Upper lobe of left lung (tissue), 6 donors: ENCODE measurements around the gene WT1. TPM values are rescaled to one million over a fixed set of nuclear protein-coding genes. Genes with fewer than 3 reads are reported as not detected.

ENCODE experiments used
- ATAC-seq, 2 donors: fragments of 200-7000 bp; cut with Tn5 transposase; one replicate each; pipeline ENCODE4 v1.9.1; 2022; ENCODE audit warnings: mild to moderate bottlenecking in 2 of 2, moderate library complexity in 2 of 2; ENCODE audit not compliant: low FRiP score in 2 of 2
- DNase-seq, 2 donors: peaks; one replicate each; pipeline ENCODE4 v3.0.0-alpha.2; 2019 to 2020
- H3K27ac ChIP-seq, 4 donors: fragments of 200-600 bp; sonication (generic); one replicate each; pipeline ENCODE4 v1.5.1; 2016 to 2019
- H3K27me3 ChIP-seq, 4 donors: fragments of 200-600 bp; sonication (generic); one replicate each; pipeline ENCODE4 v1.5.1; 2017 to 2019
- H3K36me3 ChIP-seq, 4 donors: fragments of 200-600 bp; sonication (generic); one replicate each; pipeline ENCODE4 v1.5.1; 2016 to 2019
- H3K4me1 ChIP-seq, 4 donors: fragments of 200-600 bp; sonication (generic); one replicate each; pipeline ENCODE4 v1.5.1; 2018 to 2019
- H3K4me3 ChIP-seq, 4 donors: fragments of 200-600 bp; sonication (generic); one replicate each; pipeline ENCODE4 v1.5.1; 2017 to 2019; ENCODE audit warnings: mild to moderate bottlenecking in 2 of 4, moderate library complexity in 1 of 4
- H3K9me3 ChIP-seq, 4 donors: fragments of 200-600 bp; sonication (generic); one replicate each; pipeline ENCODE4 v1.5.1; 2018 to 2019
- EP300 ChIP-seq, 4 donors: sonication (generic); formaldehyde crosslinking; IDR thresholded peaks; one replicate each; pipeline ENCODE4 v1.5.1; 2017; ENCODE audit warnings: antibody characterized with exemption in 4 of 4, control low read depth in 2 of 4
- POLR2A ChIP-seq, 4 donors: fragments of 450-650 bp; IDR thresholded peaks; one replicate each; pipeline ENCODE4 v1.5.1; 2016 to 2017; ENCODE audit warnings: antibody characterized with exemption in 4 of 4, mild to moderate bottlenecking in 2 of 4
- POLR2AphosphoS5 ChIP-seq, 2 donors: sonication (generic); formaldehyde crosslinking; IDR thresholded peaks; one replicate each; pipeline ENCODE4 v1.5.1; 2017; ENCODE audit warnings: antibody characterized with exemption in 2 of 2
- WGBS, 2 donors: methylation state at CpG; one replicate each; pipeline ENCODE4 v1.1.5; 2017 to 2018; 5-methylcytosine and 5-hydroxymethylcytosine counted together
- total RNA-seq, 6 donors: library from RNA; depleted of rRNA in 4 of 6; stranded (reverse); fragments of >200 nt in 4 of 6; gene quantifications; one replicate each; pipeline versions ENCODE4 v1.1.0 to v1.2.1, GENCODE V29; 2016 to 2021
- TF ChIP-seq, protein P1 (sequence below), 6 experiments: fragments of 450-650 bp in 4 of 6; fragments of 200-600 bp in 2 of 6; sonication (generic) in 2 of 6; IDR thresholded peaks; one replicate each; pipeline ENCODE4 v1.5.1; 2016 to 2019; ENCODE audit warnings: antibody characterized with exemption in 6 of 6
- donor health status: DM: no; HTN: no; CAD: no; lungs with moderate emphysema.
- donor health status: DM: no; HTN: yes; CAD: no; lungs with severe emphysema.

WT1 gene
- total RNA-seq, 6 donors from 2014 or later, result 0.77 to 1.1 TPM; not detected in 4

DNA sequence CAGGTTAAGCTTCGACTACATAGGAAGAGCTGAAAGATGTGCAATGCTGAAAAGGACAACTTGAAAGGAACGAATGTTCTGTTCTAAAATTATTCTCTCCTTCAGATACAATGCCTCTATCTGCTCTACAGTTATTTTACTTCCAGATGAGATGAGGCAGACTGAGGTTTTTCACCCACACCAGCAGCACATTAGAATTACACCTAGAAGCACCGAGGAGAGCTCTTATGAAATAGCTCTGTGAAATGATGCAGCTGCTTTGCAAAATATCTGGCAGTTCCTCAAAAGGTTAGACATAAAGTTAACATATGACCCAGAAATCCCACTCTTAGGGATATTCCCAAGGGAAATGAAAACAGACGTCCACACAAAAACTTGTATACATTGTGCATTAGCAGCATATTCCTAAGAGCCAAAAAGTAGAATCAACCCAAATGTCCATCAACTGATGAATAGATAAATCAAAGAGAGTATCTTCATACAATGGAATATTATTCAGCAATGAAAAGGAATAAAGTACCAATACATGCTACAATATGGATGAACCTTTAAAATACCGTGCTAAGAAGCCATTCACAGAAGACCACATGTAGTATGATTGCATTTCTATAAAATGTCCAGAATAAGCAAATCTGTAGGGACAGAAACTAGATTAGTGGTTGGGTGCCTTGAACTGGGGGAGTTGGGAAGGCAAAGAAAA, 34.5 kb downstream of the WT1 start:
- Histone ChIP-seq H3K27ac (no peak overlapping the region), H3K27me3 (no peaks in the 10 kb centered on the region), H3K4me1 (no peaks in the 10 kb centered on the region), H3K36me3 (no peaks in the 10 kb centered on the region), H3K9me3 (no peaks in the 10 kb centered on the region), H3K4me3 (no peak overlapping the region)
- DNase-seq (no peak), ATAC-seq (no peak)
- WGBS, 2 donors, result 61 to 63% methylated on average over 5 of the region's 5 CpGs
- TF ChIP-seq POLR2AphosphoS5 (IDR thresholded peaks at IDR 0.05) (no peak), POLR2A (IDR thresholded peaks at IDR 0.05) (no peak)
- TF ChIP-seq, protein P1, sequence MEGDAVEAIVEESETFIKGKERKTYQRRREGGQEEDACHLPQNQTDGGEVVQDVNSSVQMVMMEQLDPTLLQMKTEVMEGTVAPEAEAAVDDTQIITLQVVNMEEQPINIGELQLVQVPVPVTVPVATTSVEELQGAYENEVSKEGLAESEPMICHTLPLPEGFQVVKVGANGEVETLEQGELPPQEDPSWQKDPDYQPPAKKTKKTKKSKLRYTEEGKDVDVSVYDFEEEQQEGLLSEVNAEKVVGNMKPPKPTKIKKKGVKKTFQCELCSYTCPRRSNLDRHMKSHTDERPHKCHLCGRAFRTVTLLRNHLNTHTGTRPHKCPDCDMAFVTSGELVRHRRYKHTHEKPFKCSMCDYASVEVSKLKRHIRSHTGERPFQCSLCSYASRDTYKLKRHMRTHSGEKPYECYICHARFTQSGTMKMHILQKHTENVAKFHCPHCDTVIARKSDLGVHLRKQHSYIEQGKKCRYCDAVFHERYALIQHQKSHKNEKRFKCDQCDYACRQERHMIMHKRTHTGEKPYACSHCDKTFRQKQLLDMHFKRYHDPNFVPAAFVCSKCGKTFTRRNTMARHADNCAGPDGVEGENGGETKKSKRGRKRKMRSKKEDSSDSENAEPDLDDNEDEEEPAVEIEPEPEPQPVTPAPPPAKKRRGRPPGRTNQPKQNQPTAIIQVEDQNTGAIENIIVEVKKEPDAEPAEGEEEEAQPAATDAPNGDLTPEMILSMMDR (IDR thresholded peaks at IDR 0.05), result no peak

- H3K4me1 ChIP-seq, result no peaks in the 10 kb centered on the region
- no peak for ATAC-seq
- 36 to 52% methylated on average over 6 to 16 of the region's 16 CpGs for WGBS, 2 donors
Observed at GRCh38 chr11:32400196-32400595, 35.1 kb downstream of the WT1 start.

GRCh38 chr11:32396991-32397390, 38.3 kb downstream of the WT1 start:
- Histone ChIP-seq H3K9me3 (no peaks in the 10 kb centered on the region), H3K36me3 (no peaks in the 10 kb centered on the region), H3K4me3 (no peak overlapping the region), H3K27me3 (no peaks in the 10 kb centered on the region), H3K27ac (no peak overlapping the region), H3K4me1 (no peaks in the 10 kb centered on the region)
- no peak for ATAC-seq
- DNase-seq, result no peak
- 79 to 80% methylated on average over 4 of the region's 4 CpGs for WGBS, 2 donors
- TF ChIP-seq POLR2AphosphoS5 (IDR thresholded peaks at IDR 0.05), result no peak

More at GRCh38 chr11:32400196-32400595, 35.1 kb downstream of the WT1 start:
- Histone ChIP-seq H3K9me3 (no peaks in the 10 kb centered on the region), H3K27ac (no peak overlapping the region), H3K36me3 (no peaks in the 10 kb centered on the region), H3K4me3 (no peak overlapping the region), H3K27me3 (no peaks in the 10 kb centered on the region)
- DNase-seq, result peak in 1 of 2 donors; percentile 38
- no peak for TF ChIP-seq POLR2A (IDR thresholded peaks at IDR 0.05)

GRCh38 chr11:32396331-32396730, 39.0 kb downstream of the WT1 start:
- 43 to 63% methylated on average over 6 to 7 of the region's 7 CpGs for WGBS, 2 donors
- TF ChIP-seq EP300 (IDR thresholded peaks at IDR 0.05), result no peak
- TF ChIP-seq POLR2A (IDR thresholded peaks at IDR 0.05), result no peak
- TF ChIP-seq, protein P1 (IDR thresholded peaks at IDR 0.05), result no peak
- no peak for TF ChIP-seq POLR2AphosphoS5 (IDR thresholded peaks at IDR 0.05)
- DNase-seq (no peak), ATAC-seq (no peak)
- no peaks in the 10 kb centered on the region for H3K9me3 ChIP-seq
- no peaks in the 10 kb centered on the region for H3K4me1 ChIP-seq
- no peaks in the 10 kb centered on the region for H3K36me3 ChIP-seq
- no peak overlapping the region for H3K27ac ChIP-seq
- H3K4me3 ChIP-seq, result no peak overlapping the region
- no peaks in the 10 kb centered on the region for H3K27me3 ChIP-seq

GRCh38 chr11:32395127-32395526, 40.2 kb downstream of the WT1 start:
- DNase-seq (no peak), ATAC-seq (no peak)
- 60 to 62% methylated on average over 4 of the region's 4 CpGs for WGBS, 2 donors
- no peaks in the 10 kb centered on the region for H3K4me1 ChIP-seq
- H3K27me3 ChIP-seq, result no peaks in the 10 kb centered on the region
- H3K4me3 ChIP-seq, result no peak overlapping the region
- H3K36me3 ChIP-seq, result no peaks in the 10 kb centered on the region
- no peak overlapping the region for H3K27ac ChIP-seq
- H3K9me3 ChIP-seq, result no peaks in the 10 kb centered on the region
- TF ChIP-seq EP300 (IDR thresholded peaks at IDR 0.05), result no peak
- no peak for TF ChIP-seq POLR2AphosphoS5 (IDR thresholded peaks at IDR 0.05)
- TF ChIP-seq POLR2A (IDR thresholded peaks at IDR 0.05), result no peak
- TF ChIP-seq, protein P1 (IDR thresholded peaks at IDR 0.05), result no peak

DNA sequence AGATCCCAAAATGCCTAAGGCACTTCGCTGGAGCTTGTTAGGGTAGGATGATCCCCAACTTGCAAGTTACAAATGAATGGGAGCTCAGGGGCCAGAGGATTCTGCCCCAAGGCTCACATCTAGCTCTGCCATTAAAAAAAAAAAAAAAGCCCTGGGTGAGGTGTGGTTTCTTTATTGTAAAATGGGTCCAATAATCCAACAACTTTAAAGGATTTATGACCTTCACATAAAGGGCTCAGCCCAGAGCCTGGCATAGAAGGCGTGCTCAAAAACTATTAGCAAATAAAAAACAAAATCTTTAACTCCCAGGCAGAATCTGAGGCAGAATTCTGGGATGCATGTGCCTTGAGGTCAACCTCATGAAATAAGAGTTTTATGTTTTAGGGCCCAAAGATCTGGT, 42.5 kb downstream of the WT1 start:
- H3K27me3 ChIP-seq, result no peaks in the 10 kb centered on the region
- DNase-seq (no peak), ATAC-seq (no peak)
- H3K9me3 ChIP-seq, result no peaks in the 10 kb centered on the region
- no peaks in the 10 kb centered on the region for H3K4me1 ChIP-seq
- TF ChIP-seq POLR2A (IDR thresholded peaks at IDR 0.05) (no peak), POLR2AphosphoS5 (IDR thresholded peaks at IDR 0.05) (no peak), EP300 (IDR thresholded peaks at IDR 0.05) (no peak)
- TF ChIP-seq, protein P1 (IDR thresholded peaks at IDR 0.05), result no peak
- H3K27ac ChIP-seq, result no peak overlapping the region
- whole genome bisulfite sequencing, 2 donors, result 82 to 84% methylated on average over 2 of the region's 2 CpGs
- no peaks in the 10 kb centered on the region for H3K36me3 ChIP-seq
- no peak overlapping the region for H3K4me3 ChIP-seq
